DOHH2 (cell line): ENCODE measurements around the gene IGSF11.

Source experiments
- H3F3A ChIP-seq: fragments of 200-600 bp; sonication (generic), shearing (Covaris generic); 2 replicates; pipeline ENCODE4 v1.6.0; 2016; ENCODE audit warnings: antibody characterized with exemption, mild to moderate bottlenecking; ENCODE audit not compliant: control insufficient read depth, insufficient read depth
- H3K27ac ChIP-seq: fragments of 200-600 bp; sonication (generic); 2 replicates; pipeline ENCODE4 v1.5.1; 2014; ENCODE audit warnings: low read depth, mild to moderate bottlenecking, low read length, moderate library complexity
- H3K27me3 ChIP-seq: fragments of 200-600 bp; sonication (generic); 2 replicates; pipeline ENCODE4 v1.6.1; 2014; ENCODE audit warnings: mild to moderate bottlenecking, low read length, mixed read lengths; ENCODE audit not compliant: control insufficient read depth
- H3K36me3 ChIP-seq: fragments of 200-600 bp; sonication (generic); 2 replicates; pipeline ENCODE4 v1.6.1; 2014; ENCODE audit warnings: mild to moderate bottlenecking, low read length, moderate library complexity, mixed read lengths; ENCODE audit not compliant: control insufficient read depth
- H3K4me1 ChIP-seq: fragments of 200-600 bp; sonication (generic); 2 replicates; pipeline ENCODE4 v1.6.1; 2014; ENCODE audit warnings: mild to moderate bottlenecking, low read length, mixed read lengths; ENCODE audit not compliant: control insufficient read depth
- H3K4me2 ChIP-seq: fragments of 200-600 bp; sonication (generic); 2 replicates; pipeline ENCODE4 v1.6.0; 2014; ENCODE audit warnings: mild to moderate bottlenecking, low read length, moderate library complexity
- H3K4me3 ChIP-seq: fragments of 200-600 bp; sonication (generic); 2 replicates; pipeline ENCODE4 v1.5.1; 2014; ENCODE audit warnings: mild to moderate bottlenecking, low read length, mixed read lengths
- H3K79me2 ChIP-seq: fragments of 200-600 bp; sonication (generic); 2 replicates; pipeline ENCODE4 v1.6.1; 2014; ENCODE audit warnings: mild to moderate bottlenecking, low read length, mixed read lengths; ENCODE audit not compliant: control insufficient read depth
- H3K9me2 ChIP-seq: fragments of 200-600 bp; sonication (generic); replicated peaks from 2 replicates; pipeline ENCODE4 v1.6.1; 2014; ENCODE audit warnings: mild to moderate bottlenecking, low read length, mixed read lengths; ENCODE audit not compliant: control insufficient read depth
- H3K9me3 ChIP-seq: fragments of 200-600 bp; sonication (generic); 2 replicates; pipeline ENCODE4 v1.6.1; 2014; ENCODE audit warnings: antibody characterized with exemption, low read length, mixed read lengths; ENCODE audit not compliant: control insufficient read depth, insufficient read depth
- H4K20me1 ChIP-seq: fragments of 200-600 bp; sonication (generic); 2 replicates; pipeline ENCODE4 v1.6.0; 2014; ENCODE audit warnings: low read depth, mild to moderate bottlenecking, antibody characterized with exemption, low read length, moderate library complexity; ENCODE audit not compliant: control insufficient read depth, insufficient read depth
- EZH2phosphoT487 ChIP-seq: fragments of 200-600 bp; sonication (generic); IDR thresholded peaks from 2 replicates; pipeline ENCODE4 v1.6.1; 2017; ENCODE audit warnings: borderline replicate concordance, mild to moderate bottlenecking, antibody characterized with exemption, low read length, moderate library complexity, mixed read lengths
- TF ChIP-seq, protein P1 (sequence below): fragments of 200-600 bp; sonication (generic); IDR thresholded peaks from one replicate; pipeline ENCODE4 v1.5.1; 2014; ENCODE audit warnings: antibody characterized with exemption, mild to moderate bottlenecking, low read depth, low read length; ENCODE audit not compliant: poor library complexity, severe bottlenecking

The IGSF11 gene

DNA sequence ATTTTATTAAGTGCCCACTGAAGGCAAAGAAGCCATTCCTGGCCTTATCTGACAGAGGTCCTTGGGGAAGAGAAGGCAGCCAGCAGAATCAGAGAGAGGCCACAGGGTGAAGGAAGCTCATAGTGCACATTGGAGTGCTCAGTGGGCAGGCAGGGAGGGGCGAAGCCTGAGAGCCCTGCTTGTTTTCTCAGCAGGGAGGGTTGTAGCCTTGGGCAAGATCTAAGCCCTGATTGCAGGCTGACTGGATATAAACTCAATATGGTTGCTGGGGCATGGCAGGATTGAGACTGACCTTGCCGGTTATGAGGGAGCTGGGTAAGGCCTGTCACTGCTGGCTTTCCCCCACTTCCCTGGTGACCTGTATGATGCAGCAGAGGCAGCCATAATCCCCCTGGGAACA, 7.5 kb upstream of the IGSF11 start:
- Histone ChIP-seq H3K27ac (no peak overlapping the region), H4K20me1 (no peaks in the 10 kb centered on the region), H3K79me2 (no peaks in the 10 kb centered on the region), H3K4me2 (no peak overlapping the region), H3K9me2 (no peaks in the 10 kb centered on the region), H3K4me3 (no peak overlapping the region), H3K27me3 (0 out of 2 replicates have a peak, but pooled peaks cover 2% of the 10 kb centered on the region), H3K36me3 (no peaks in the 10 kb centered on the region), H3F3A (no peaks in the 10 kb centered on the region), H3K9me3 (no peaks in the 10 kb centered on the region), H3K4me1 (no peaks in the 10 kb centered on the region)
- TF ChIP-seq EZH2phosphoT487, result no peak
- TF ChIP-seq, protein P1, sequence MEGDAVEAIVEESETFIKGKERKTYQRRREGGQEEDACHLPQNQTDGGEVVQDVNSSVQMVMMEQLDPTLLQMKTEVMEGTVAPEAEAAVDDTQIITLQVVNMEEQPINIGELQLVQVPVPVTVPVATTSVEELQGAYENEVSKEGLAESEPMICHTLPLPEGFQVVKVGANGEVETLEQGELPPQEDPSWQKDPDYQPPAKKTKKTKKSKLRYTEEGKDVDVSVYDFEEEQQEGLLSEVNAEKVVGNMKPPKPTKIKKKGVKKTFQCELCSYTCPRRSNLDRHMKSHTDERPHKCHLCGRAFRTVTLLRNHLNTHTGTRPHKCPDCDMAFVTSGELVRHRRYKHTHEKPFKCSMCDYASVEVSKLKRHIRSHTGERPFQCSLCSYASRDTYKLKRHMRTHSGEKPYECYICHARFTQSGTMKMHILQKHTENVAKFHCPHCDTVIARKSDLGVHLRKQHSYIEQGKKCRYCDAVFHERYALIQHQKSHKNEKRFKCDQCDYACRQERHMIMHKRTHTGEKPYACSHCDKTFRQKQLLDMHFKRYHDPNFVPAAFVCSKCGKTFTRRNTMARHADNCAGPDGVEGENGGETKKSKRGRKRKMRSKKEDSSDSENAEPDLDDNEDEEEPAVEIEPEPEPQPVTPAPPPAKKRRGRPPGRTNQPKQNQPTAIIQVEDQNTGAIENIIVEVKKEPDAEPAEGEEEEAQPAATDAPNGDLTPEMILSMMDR, result no peak

DNA sequence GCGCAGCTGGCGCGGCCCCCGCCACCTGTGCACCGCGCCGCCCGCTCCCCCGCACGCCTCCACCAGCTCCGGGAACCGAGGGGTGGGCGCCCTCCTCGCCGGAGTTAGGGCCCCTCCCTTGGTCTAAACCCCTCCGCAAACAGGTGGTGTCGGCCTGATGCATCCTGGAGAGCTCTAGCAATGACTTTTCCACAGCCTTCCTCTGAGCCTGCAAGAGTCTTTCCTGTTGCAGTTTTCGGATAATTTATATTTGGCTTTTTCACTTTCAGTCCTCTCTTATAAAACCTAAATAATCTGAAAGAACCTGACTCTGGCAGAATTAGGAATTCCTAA, 334 bp upstream of the IGSF11 start:
- peak overlapping the region; percentile 71 for H3K4me3 ChIP-seq
- H3K9me3 ChIP-seq, result no peaks in the 10 kb centered on the region
- H3K27me3 ChIP-seq, result peaks cover 48% of the 10 kb centered on the region
- no peaks in the 10 kb centered on the region for H3K9me2 ChIP-seq
- peak overlapping the region; percentile 80 for H3K4me2 ChIP-seq
- no peaks in the 10 kb centered on the region for H3K36me3 ChIP-seq
- H3F3A ChIP-seq, result no peaks in the 10 kb centered on the region
- no peaks in the 10 kb centered on the region for H3K79me2 ChIP-seq
- H3K27ac ChIP-seq, result no peak overlapping the region
- H3K4me1 ChIP-seq, result peaks cover 12% of the 10 kb centered on the region
- TF ChIP-seq, protein P1, result no peak
- no peak for TF ChIP-seq EZH2phosphoT487
- no peaks in the 10 kb centered on the region for H4K20me1 ChIP-seq

GRCh38 chr3:119033393-119034255, 1.0 kb downstream of the IGSF11 start:
- no peaks in the 10 kb centered on the region for H3F3A ChIP-seq
- no peak overlapping the region for H3K27ac ChIP-seq
- H3K9me2 ChIP-seq, result no peaks in the 10 kb centered on the region
- no peaks in the 10 kb centered on the region for H3K36me3 ChIP-seq
- H3K9me3 ChIP-seq, result no peaks in the 10 kb centered on the region
- H3K4me1 ChIP-seq, result peaks cover 12% of the 10 kb centered on the region
- peak; percentile 19; the same call in 1 of the 2 replicates for TF ChIP-seq EZH2phosphoT487
- TF ChIP-seq, protein P1, result no peak
- H4K20me1 ChIP-seq, result no peaks in the 10 kb centered on the region
- H3K4me3 ChIP-seq, result peak overlapping the region; percentile 71; the same call in 1 of the 2 replicates
- H3K79me2 ChIP-seq, result no peaks in the 10 kb centered on the region
- H3K27me3 ChIP-seq, result peaks cover 48% of the 10 kb centered on the region
- peak overlapping the region; percentile 80 for H3K4me2 ChIP-seq
